Muscle layer of duodenum (tissue), 2 donors: ENCODE results near the gene QKI.

Experiments used
- H3K27ac ChIP-seq: one replicate; pipeline ENCODE4 v1.7.0; 2013; ENCODE audit warnings: mild to moderate bottlenecking, low read length
- H3K27me3 ChIP-seq: one replicate; pipeline ENCODE4 v1.7.0; 2013; ENCODE audit warnings: low read depth, mild to moderate bottlenecking, control low read depth, low read length
- H3K36me3 ChIP-seq, 2 donors: one replicate each; pipeline ENCODE4 v1.7.0; 2013; ENCODE audit warnings: low read length in 2 of 2, control low read depth in 1 of 2, mild to moderate bottlenecking in 1 of 2; ENCODE audit not compliant: insufficient read depth in 2 of 2, control insufficient read depth in 1 of 2
- H3K4me1 ChIP-seq, 2 donors: one replicate each; pipeline ENCODE4 v1.7.0; 2013; ENCODE audit warnings: low read length in 2 of 2, mild to moderate bottlenecking in 2 of 2, control low read depth in 1 of 2, moderate library complexity in 1 of 2; ENCODE audit not compliant: insufficient read depth in 2 of 2, control insufficient read depth in 1 of 2
- H3K4me3 ChIP-seq, 2 donors: one replicate each; pipeline ENCODE4 v1.7.0; 2013; ENCODE audit warnings: low read length in 2 of 2, low read depth in 1 of 2, mild to moderate bottlenecking in 1 of 2
- H3K9me3 ChIP-seq, 2 donors: one replicate each; pipeline ENCODE4 v1.7.0; 2013; ENCODE audit warnings: low read length in 2 of 2, control low read depth in 1 of 2, mild to moderate bottlenecking in 1 of 2; ENCODE audit not compliant: control insufficient read depth in 1 of 2
- donor health status: healthy.

The QKI gene

GRCh38 chr6:163414117-163414945 is at the start of gene QKI:
TSS of gene QKI (plus strand) at chr6:163414718. CDS start at chr6:163415194, 476 bp downstream.
- Histone ChIP-seq H3K27me3 (no peaks in the 10 kb centered on the region), H3K9me3 (no peaks in the 10 kb centered on the region), H3K4me1 (peaks cover 5 to 17% of the 10 kb centered on the region in 2 donors), H3K36me3 (peaks cover 0 to 13% of the 10 kb centered on the region in 2 donors), H3K4me3 (peak within 1 kb of the TSS; percentile 91 to 93), H3K27ac (peak within 1 kb of the TSS; percentile 97)

GRCh38 chr6:163366288-163366687 is 48.2 kb upstream of the QKI start:
- Histone ChIP-seq H3K4me3 (no peak overlapping the region), H3K27ac (no peak overlapping the region), H3K4me1 (no peaks in the 10 kb centered on the region), H3K36me3 (no peaks in the 10 kb centered on the region), H3K27me3 (no peaks in the 10 kb centered on the region), H3K9me3 (no peaks in the 10 kb centered on the region)

- Histone ChIP-seq H3K9me3 (no peaks in the 10 kb centered on the region), H3K27me3 (no peaks in the 10 kb centered on the region), H3K4me1 (no peaks in the 10 kb centered on the region), H3K4me3 (no peak overlapping the region), H3K27ac (no peak overlapping the region), H3K36me3 (no peaks in the 10 kb centered on the region)
Observed at GRCh38 chr6:163367497-163368183, 46.9 kb upstream of the QKI start.

- no peaks in the 10 kb centered on the region for H3K9me3 ChIP-seq
- H3K27me3 ChIP-seq = no peaks in the 10 kb centered on the region
- H3K27ac ChIP-seq = no peak overlapping the region
- no peaks in the 10 kb centered on the region for H3K4me1 ChIP-seq
- H3K36me3 ChIP-seq = no peaks in the 10 kb centered on the region
- H3K4me3 ChIP-seq = no peak overlapping the region
Observed at GRCh38 chr6:163369141-163369540, 45.4 kb upstream of the QKI start.

GRCh38 chr6:163369628-163370365 is 44.7 kb upstream of the QKI start:
- Histone ChIP-seq H3K4me3 (no peak overlapping the region), H3K4me1 (no peaks in the 10 kb centered on the region), H3K27ac (no peak overlapping the region), H3K9me3 (no peaks in the 10 kb centered on the region), H3K27me3 (no peaks in the 10 kb centered on the region), H3K36me3 (no peaks in the 10 kb centered on the region)

GRCh38 chr6:163370464-163371117 is 43.9 kb upstream of the QKI start:
- Histone ChIP-seq H3K9me3 (no peaks in the 10 kb centered on the region), H3K36me3 (no peaks in the 10 kb centered on the region), H3K4me3 (no peak overlapping the region), H3K4me1 (no peaks in the 10 kb centered on the region), H3K27ac (no peak overlapping the region), H3K27me3 (no peaks in the 10 kb centered on the region)

GRCh38 chr6:163371129-163371528 is 43.4 kb upstream of the QKI start:
- no peaks in the 10 kb centered on the region for H3K27me3 ChIP-seq
- H3K27ac ChIP-seq = no peak overlapping the region
- H3K4me1 ChIP-seq = no peaks in the 10 kb centered on the region
- H3K36me3 ChIP-seq = no peaks in the 10 kb centered on the region
- H3K4me3 ChIP-seq = no peak overlapping the region
- H3K9me3 ChIP-seq = no peaks in the 10 kb centered on the region

- Histone ChIP-seq H3K4me1 (no peaks in the 10 kb centered on the region), H3K9me3 (no peaks in the 10 kb centered on the region), H3K4me3 (no peak overlapping the region), H3K27ac (no peak overlapping the region), H3K36me3 (no peaks in the 10 kb centered on the region), H3K27me3 (no peaks in the 10 kb centered on the region)
Observed at GRCh38 chr6:163373240-163373639, 41.3 kb upstream of the QKI start.

- no peak overlapping the region for H3K27ac ChIP-seq
- no peaks in the 10 kb centered on the region for H3K36me3 ChIP-seq
- H3K9me3 ChIP-seq = no peaks in the 10 kb centered on the region
- no peaks in the 10 kb centered on the region for H3K4me1 ChIP-seq
- no peak overlapping the region for H3K4me3 ChIP-seq
- H3K27me3 ChIP-seq = no peaks in the 10 kb centered on the region
Observed at GRCh38 chr6:163375361-163375760, 39.2 kb upstream of the QKI start.

- no peaks in the 10 kb centered on the region for H3K4me1 ChIP-seq
- no peaks in the 10 kb centered on the region for H3K36me3 ChIP-seq
- no peak overlapping the region for H3K27ac ChIP-seq
- H3K9me3 ChIP-seq = no peaks in the 10 kb centered on the region
- H3K4me3 ChIP-seq = no peak overlapping the region
- H3K27me3 ChIP-seq = no peaks in the 10 kb centered on the region
Observed at GRCh38 chr6:163376187-163376586, 38.3 kb upstream of the QKI start.

- no peaks in the 10 kb centered on the region for H3K9me3 ChIP-seq
- no peaks in the 10 kb centered on the region for H3K27me3 ChIP-seq
- no peak overlapping the region for H3K27ac ChIP-seq
- H3K4me3 ChIP-seq = no peak overlapping the region
- H3K4me1 ChIP-seq = no peaks in the 10 kb centered on the region
- no peaks in the 10 kb centered on the region for H3K36me3 ChIP-seq
Observed at GRCh38 chr6:163377561-163377960, 37.0 kb upstream of the QKI start.
